Stimulated activated CD8-positive, alpha-beta memory T cell treated with anti-CD3 and anti-CD28 coated beads, Interleukin-4, amount 100 ng/mL, for 1 hour (primary cell): ENCODE measurements around the gene CD7.
A peak's percentile ranks its signal among the peaks of the same experiment; 100 is the strongest.
"Not testable (repeated sequence)": the region's sequence is repeated elsewhere in the genome, so short reads cannot be mapped to it uniquely, and the experiment has no call there.

Experiments used
- DNase-seq, 2 donors: peaks; one replicate each; pipeline ENCODE4 v3.0.0-alpha.2; 2020; ENCODE audit warnings: low read depth in 2 of 2, low spot score in 1 of 2

CD7 gene

DNA sequence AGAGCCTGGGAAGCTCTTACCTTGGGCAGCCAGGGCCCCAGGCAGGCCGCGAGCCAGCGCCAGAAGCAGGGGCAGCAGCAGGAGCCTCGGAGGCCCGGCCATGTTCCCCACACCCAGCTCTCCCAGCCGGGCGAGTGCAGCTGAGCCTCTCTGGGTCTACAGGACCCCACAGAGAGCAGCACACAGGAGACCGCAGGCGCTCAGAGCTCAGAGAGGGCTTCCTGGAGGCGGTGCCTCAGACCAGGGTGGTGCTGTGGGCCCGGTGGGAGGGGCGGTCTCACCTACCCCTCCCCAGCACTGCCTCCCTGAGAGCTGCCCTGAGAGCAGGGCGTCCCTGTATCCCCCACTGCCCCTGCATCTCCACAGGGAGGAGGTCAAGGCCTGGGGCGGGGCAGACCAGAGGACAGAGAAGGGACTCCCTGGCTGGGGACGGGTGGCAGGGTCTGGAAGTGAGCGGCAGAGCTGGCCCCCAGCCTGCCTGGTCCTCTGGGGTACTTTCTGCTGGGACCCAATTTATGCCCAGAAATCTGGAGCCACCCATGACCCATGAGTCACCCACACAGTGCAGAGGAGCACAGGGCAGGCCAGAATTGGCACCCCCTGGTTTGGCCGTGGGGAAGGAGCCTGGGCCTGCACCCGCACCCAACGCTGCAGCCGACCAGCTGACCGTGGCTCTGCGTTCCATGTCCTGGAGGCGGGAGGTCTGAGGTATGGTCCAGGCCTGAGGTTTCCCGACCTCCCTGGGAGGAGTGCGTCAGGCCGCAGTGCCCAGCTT is at the start of gene CD7:
TSS of gene CD7 (minus strand) at position 215 of the 775 bp plus-strand sequence. CDS start at position 102, 113 bp downstream.
- DNase-seq, result peak in 1 of 2 donors; percentile 51

DNA sequence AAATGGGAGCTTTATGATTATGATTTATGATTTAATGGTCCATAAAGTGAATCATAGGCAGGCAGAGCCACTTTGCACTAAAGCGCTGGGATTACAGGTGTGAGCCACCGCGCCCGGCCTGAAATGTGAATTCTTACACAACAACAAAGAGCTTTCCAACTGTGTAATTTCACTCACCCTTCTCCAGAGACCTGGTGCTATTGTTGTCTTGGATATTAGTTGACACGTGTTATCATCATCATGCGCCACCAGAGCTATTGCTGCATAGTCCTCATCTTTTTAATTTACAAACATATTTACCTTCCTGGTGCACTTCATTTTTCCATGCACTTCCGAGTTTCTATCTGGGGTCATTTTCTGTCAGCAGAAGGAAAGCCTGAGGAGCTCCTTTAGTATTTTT is 49.3 kb upstream of the CD7 start:
- no peak for DNase-seq

DNA sequence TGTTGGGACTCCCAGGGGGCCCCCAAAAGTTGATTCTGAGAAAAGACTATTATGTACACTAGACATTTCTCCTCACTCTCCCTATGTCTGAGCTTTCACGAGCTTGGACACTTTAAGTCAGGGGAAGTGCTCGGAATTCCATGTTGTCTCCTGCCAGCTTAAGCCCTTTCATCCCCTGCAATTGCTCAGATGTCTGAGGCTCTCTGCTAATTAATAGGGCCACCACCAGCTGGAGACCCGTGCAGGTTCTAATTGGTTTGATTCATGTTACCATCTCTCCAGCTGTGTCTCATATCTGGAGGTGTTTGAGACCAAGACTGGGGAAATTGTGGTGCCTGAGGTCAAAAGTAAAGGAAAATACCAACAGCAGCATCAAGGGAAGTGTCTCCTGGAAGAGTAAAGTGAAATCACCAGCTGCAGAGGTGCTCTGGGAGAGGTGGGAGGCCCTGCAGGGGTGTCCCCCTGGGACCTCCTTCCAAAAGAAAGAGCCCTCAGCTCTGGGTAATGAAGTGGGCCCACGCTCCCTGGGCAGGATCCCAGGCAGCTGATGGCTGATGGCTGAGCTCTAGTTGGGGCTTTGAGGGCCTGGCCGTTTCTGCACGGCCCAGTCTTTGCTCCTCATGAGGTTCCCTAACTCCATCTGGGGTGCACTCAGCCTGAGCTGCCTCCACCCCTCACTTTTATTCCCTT is 48.3 kb upstream of the CD7 start:
- no peak for DNase-seq

DNA sequence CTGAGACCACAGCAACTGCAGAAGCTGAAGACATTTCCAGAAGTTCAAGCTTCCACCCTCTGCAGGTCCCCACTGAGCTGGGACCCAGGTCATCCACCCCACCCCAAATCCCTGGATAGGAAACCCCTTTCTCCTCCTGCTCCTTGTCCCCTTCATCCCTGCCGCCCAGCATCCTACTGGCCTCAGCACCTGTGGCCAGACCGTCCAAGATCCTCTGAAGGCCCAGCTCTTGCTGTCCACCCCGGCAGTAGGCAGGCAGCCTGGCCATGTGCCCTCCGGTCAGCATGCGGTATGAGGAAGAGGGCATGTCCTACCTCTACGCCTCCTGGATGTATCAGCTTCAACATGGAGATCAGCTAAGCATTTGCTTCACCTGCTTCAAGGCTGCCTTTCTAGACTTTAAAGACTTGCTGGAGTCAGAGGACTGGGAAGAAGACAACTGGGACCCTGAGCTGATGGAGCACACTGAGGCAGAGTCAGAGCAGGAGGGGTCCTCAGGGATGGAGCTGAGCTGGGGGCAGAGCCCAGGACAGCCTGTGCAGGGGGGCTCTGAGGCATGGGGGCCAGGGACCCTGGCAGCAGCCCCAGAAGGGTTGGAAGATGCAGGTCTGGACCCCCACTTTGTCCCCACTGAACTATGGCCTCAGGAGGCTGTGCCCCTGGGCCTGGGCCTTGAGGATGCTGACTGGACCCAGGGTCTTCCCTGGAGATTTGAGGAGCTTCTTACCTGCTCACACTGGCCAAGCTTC is 44.7 kb upstream of the CD7 start:
- DNase-seq, result no peak

GRCh38 chr17:82359451-82360074 is 42.2 kb upstream of the CD7 start:
- DNase-seq, result not testable (repeated sequence)

DNA sequence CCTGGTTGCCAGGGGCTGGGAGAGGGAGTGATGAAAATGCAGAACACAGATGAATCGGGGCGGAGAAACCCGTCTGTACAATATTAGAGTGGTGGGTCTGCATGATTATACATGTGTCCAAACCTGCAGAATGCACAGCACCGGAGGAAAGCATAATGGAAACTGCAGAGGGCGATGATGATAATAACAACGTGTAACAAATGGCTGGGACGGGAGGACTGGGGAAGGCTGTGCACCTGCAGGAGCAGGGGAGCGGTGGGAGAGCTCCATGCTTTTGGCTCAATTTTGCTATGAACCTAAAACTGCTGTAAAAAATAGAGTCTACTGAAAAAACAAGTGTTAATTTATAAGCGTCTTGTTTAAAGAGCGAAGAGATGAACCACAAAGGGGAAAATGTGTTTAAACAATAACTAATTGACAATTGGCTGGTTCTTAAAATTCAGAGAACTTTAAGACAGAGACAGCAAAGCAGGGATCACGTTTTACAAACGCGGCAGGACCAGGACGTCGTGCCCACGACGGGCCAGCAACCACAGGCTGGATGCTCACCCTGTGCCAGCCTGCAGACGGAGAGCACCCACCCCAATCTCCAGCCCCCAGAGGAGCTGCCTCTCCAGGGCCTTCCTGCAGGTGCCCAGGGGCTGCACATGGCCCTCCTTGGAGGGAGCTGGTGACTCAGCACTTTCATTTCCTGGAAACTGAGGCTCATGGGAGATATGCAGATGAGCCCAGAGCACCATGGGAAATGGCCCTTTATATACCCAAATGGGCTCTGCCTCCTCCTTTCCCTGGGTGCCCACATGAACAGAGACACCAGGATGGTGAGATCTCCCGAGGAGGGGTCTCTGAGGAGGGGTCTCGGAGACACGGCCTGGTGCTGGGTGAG is 41.3 kb upstream of the CD7 start, which contains the start of gene TEX19:
TSS of gene TEX19 (plus strand) at position 783 of the 886 bp plus-strand sequence. CDS start 2,904 bp downstream, outside the sequence.
- no peak for DNase-seq

GRCh38 chr17:82357394-82357793 is 40.0 kb upstream of the CD7 start:
- no peak for DNase-seq

DNA sequence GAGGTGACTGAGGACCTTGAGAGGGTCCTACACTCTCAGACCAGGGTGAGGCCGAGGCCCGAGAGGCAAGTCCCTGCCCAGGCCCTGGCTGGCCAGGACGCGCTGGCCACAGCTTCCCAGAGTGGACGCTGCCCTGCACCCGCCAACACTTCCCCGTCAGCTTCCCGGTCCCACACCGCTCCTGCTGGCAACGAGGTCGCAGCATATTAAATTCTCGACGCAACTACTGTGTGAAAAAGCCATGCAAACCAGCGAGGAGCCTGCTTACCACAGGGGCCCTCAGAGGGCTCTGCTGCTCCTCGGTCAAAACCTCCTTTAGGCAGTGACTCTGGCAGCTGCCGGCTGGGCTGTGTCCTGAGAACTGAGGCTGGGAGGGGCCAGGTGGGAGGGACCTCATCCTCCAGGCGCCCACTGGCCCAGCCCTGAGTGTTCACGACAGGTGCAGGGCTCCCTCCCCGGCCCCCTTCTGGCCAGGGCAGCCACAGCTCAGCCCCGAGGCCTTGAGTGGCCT is 39.5 kb upstream of the CD7 start:
- DNase-seq, result no peak

DNA sequence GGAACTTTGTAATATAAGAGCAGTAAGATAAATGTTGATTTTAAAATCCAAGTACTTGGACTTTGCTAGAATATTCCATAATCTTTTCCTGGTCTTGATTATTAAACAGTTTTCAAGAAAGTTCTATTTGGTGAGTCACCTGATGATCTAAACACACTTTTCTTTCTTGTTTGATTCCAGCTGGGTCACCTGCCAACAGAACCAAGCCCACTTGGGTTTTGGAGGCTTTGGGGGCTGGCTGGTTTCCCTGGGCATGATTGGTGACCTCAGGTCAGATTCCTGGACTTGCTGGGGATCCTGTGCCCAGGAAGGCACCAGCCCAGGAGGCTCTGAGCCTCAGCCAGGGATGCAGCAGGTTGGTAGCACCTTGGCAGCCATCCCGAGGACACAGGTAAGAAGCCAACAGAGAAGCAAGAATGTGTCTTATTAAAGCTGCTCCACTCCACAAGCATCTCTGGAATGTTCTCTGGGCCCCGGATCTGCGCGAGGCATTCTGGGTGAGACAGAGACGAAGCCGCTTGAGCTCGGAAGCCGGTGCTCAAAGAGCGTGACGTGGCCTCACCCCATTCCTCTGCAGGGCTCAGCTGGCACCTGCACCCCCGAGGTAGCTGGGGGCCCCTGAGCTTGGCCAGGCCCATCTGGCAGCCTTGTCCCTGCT is 38.5 kb upstream of the CD7 start:
- DNase-seq, result no peak

DNA sequence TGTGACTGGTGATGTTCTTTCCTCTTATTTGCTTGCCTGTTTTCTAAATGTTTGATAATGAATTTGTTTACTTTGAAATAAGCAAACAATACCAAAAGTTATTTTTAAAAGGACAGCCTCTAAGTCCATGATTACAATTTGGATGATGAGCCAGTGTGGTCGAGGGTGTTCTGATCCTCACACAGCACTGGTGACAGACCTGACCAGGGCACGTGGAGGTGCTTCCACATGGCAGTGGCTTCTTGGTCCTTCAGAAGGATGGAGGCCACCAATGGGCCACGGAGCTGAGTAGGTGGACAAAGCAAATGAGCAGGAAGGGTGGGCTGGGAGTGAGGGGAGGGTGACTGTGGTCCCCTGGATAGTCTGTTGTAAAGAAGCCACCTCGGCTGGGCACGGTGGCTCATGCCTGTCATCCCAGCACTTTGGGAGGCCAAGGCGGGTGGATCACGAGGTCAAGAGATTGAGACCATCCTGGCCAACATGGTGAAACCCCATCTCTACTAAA is 37.4 kb upstream of the CD7 start:
- no peak for DNase-seq

- DNase-seq, result no peak
These were observed 36.1 kb upstream of the CD7 start for GRCh38 chr17:82353484-82353883.

GRCh38 chr17:82351713-82352488 is 34.5 kb upstream of the CD7 start:
- DNase-seq, result peak; percentile 61 to 65

GRCh38 chr17:82351254-82351712 is 33.9 kb upstream of the CD7 start:
- DNase-seq, result no peak

DNA sequence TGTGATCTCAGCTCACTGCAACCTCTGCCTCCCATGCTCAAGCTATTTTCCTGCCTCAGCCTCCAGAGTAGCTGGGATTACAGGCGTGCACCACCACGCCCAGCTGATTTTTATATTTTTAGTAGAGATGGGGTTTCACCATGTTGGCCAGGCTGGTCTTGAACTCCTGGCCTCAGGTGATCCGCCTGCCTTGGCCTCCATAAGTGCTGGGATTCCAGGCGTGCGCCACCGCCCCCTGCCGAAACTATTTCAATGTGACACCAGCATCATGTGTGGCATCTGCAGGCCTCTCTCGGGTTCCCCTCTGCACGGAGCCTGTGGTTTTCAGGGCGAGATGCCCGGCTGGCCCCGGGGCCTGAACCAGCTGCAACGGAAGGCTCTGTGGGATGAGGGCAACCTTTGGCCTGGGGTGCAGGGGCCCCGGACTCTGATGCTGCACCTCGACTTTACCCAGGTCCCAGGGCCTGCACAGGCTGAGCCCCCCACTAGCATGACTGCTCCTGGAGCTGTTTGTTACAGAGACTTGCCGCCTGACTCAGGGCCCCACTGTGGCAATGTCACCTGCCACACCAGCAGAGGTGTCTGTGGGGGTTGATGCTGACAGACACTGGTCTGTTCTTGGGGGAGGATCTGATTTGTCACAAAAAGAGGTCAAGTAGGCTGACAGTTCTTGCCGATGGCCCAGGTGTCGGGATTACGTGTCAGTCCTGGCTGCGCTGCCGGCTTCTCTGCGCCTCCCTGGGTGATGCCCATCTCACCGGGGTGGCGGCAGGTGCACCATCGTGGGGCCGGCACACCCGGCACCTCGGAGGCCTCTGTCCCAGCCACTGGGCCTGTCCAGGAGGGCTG is 33.0 kb upstream of the CD7 start:
- DNase-seq, result no peak

- no peak for DNase-seq
These were observed 31.9 kb upstream of the CD7 start for GRCh38 chr17:82349287-82349701.

GRCh38 chr17:82348866-82349265 is 31.5 kb upstream of the CD7 start:
- no peak for DNase-seq

- DNase-seq, result no peak
These were observed 31.0 kb upstream of the CD7 start for GRCh38 chr17:82348434-82348833.

- DNase-seq, result not testable (repeated sequence)
These were observed 30.6 kb upstream of the CD7 start for GRCh38 chr17:82347994-82348393.
